Fibroblast of lung (primary cell): ENCODE data around the gene RNF186. TPM values are rescaled to one million over a fixed set of nuclear protein-coding genes. Genes with fewer than 3 reads are reported as not detected.

Experiments used
- DNase-seq, 2 donors: peaks; one replicate each; pipeline versions ENCODE4 v3.0.0 to v3.0.0-alpha.2; 2010; ENCODE audit warnings: low read depth in 2 of 2
- H2AFZ ChIP-seq: 2 replicates; pipeline ENCODE4 v1.5.1; 2012; ENCODE audit warnings: low read length, control low read depth, inconsistent platforms
- H3K27ac ChIP-seq: 2 replicates; pipeline ENCODE4 v1.5.1; 2011; ENCODE audit warnings: low read length, control low read depth; ENCODE audit not compliant: insufficient read depth
- H3K27me3 ChIP-seq: 2 replicates; pipeline ENCODE4 v1.5.1; 2011; ENCODE audit warnings: mild to moderate bottlenecking, low read length; ENCODE audit not compliant: control insufficient read depth, insufficient read depth
- H3K36me3 ChIP-seq: 2 replicates; pipeline ENCODE4 v1.5.1; 2011; ENCODE audit warnings: low read length; ENCODE audit not compliant: control insufficient read depth, insufficient read depth
- H3K4me1 ChIP-seq: 2 replicates; pipeline ENCODE4 v1.5.1; 2011; ENCODE audit warnings: low read length; ENCODE audit not compliant: control insufficient read depth, insufficient read depth; ENCODE audit errors: extremely low read depth
- H3K4me2 ChIP-seq: 2 replicates; pipeline ENCODE4 v1.5.1; 2011; ENCODE audit warnings: low read length, control low read depth; ENCODE audit not compliant: insufficient read depth; ENCODE audit errors: extremely low read depth
- H3K4me3 ChIP-seq, 4 experiments: fragments of 200-600 bp in 1 of 4; sonication (generic) in 1 of 4; replicated peaks in 1 of 4; 2 replicates each; pipeline ENCODE4 v1.5.1; 2011 to 2016; ENCODE audit warnings: low read length in 4 of 4, low read depth in 3 of 4, mild to moderate bottlenecking in 3 of 4, control low read depth in 2 of 4, inconsistent platforms in 1 of 4, mixed read lengths in 1 of 4; ENCODE audit not compliant: insufficient read depth in 1 of 4; ENCODE audit errors: control extremely low read depth in 1 of 4
- H3K79me2 ChIP-seq: 2 replicates; pipeline ENCODE4 v1.5.1; 2012; ENCODE audit warnings: mild to moderate bottlenecking, low read length, inconsistent platforms; ENCODE audit not compliant: control insufficient read depth, insufficient read depth
- H3K9ac ChIP-seq: 2 replicates; pipeline ENCODE4 v1.5.1; 2011; ENCODE audit warnings: mild to moderate bottlenecking, low read length, control low read depth; ENCODE audit not compliant: insufficient read depth
- H3K9me3 ChIP-seq: 2 replicates; pipeline ENCODE4 v1.5.1; 2012; ENCODE audit warnings: low read depth, low read length; ENCODE audit not compliant: control insufficient read depth, insufficient read depth
- H4K20me1 ChIP-seq: 2 replicates; pipeline ENCODE4 v1.5.1; 2011; ENCODE audit warnings: low read length; ENCODE audit not compliant: control insufficient read depth, insufficient read depth; ENCODE audit errors: extremely low read depth
- EZH2 ChIP-seq: IDR thresholded peaks from 2 replicates; pipeline ENCODE4 v1.5.1; 2012; ENCODE audit warnings: low read length, control low read depth, mild to moderate bottlenecking; ENCODE audit errors: missing control alignments
- polyA minus RNA-seq: library from RNA; depleted of rRNA, polyadenylated mRNA; stranded (reverse); fragments of >200 nt; gene quantifications from 2 replicates; pipeline ENCODE4 v1.2.3, GENCODE V29; 2011; ENCODE audit warnings: low replicate concordance
- polyA plus RNA-seq, 2 donors: library from polyadenylated mRNA; depleted of rRNA in 1 of 2; stranded (reverse) in 1 of 2; unstranded in 1 of 2; fragments of >200 nt; gene quantifications; 2 replicates each; pipeline ENCODE4 v1.2.1, GENCODE V29; 2011 to 2012; ENCODE audit warnings: missing spikeins in 1 of 2
- total RNA-seq: library from RNA; depleted of rRNA; stranded (reverse); fragments of >200 nt; gene quantifications from 2 replicates; pipeline ENCODE4 v1.2.1, GENCODE V29; 2014
- TF ChIP-seq, protein P1 (sequence below), 2 donors: IDR thresholded peaks in 1 of 2; conservative IDR thresholded peaks in 1 of 2; 1 replicate in 1 of 2; 2 replicates in 1 of 2; pipeline ENCODE4 v1.5.1; 2011 to 2012; ENCODE audit warnings: low read length in 2 of 2, control low read depth in 1 of 2, inconsistent platforms in 1 of 2, low read depth in 1 of 2, mild to moderate bottlenecking in 1 of 2

Gene RNF186
- total RNA-seq (not detected in 2 replicates), polyA plus RNA-seq (not detected in 2 replicates), polyA minus RNA-seq (not detected in 2 replicates)
- polyA plus RNA-seq (2012) = not detected in 2 replicates

DNA sequence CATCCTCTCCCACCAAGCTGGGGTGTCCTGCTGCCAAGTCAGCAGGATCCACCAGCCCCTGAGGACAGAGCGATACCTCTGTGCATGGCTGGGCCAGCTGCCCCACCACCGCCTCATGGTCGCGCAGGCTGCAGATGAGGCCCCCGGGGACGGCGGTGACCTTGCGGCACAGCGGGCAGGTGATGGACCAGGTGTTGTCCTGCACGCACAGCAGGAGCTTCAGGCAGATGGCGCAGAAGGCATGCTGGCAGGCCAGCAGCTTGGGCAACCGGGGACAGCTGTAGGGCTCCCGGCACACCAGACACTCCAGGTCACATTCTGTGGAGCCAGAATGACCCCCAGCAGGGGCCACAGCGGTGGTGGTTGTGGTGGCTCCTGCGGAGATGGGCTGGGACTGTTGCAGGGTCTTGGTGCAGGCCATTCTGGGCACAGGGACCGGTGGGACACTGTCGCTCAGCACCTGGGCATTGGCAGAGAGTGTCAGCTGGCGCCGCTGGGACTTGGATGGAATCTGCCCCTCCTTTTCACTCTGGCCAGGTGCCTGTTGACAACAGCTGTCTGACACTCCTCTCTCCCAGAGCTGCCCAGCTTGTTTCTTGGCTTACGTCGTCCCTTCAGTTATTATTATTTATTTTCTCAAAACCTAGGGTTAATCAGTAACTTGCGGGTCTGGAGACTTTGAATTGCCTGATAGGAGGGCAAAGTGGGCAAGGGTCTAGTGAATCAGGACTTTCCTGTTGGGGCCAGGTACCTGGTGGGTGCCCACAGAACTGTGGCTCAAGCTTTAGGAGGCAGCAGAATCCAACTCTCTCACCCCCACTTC lies at the start of gene RNF186:
Gene RNF186, minus strand, starts transcription at position 603 of the 823 bp plus-strand sequence. Its CDS starts 182 bp downstream, at position 421.
- Histone ChIP-seq H3K4me3 (no peak within 1 kb of the TSS), H3K9ac (no peak within 1 kb of the TSS), H3K4me2 (no peak within 1 kb of the TSS), H3K4me1 (no peaks in the 10 kb centered on the region), H3K79me2 (no peaks in the 10 kb centered on the region), H3K27ac (no peak within 1 kb of the TSS), H2AFZ (no peak within 1 kb of the TSS), H3K36me3 (no peaks in the 10 kb centered on the region), H3K9me3 (no peaks in the 10 kb centered on the region), H3K27me3 (no peaks in the 10 kb centered on the region), H4K20me1 (no peaks in the 10 kb centered on the region)
- no peak for TF ChIP-seq EZH2
- TF ChIP-seq, protein P1, sequence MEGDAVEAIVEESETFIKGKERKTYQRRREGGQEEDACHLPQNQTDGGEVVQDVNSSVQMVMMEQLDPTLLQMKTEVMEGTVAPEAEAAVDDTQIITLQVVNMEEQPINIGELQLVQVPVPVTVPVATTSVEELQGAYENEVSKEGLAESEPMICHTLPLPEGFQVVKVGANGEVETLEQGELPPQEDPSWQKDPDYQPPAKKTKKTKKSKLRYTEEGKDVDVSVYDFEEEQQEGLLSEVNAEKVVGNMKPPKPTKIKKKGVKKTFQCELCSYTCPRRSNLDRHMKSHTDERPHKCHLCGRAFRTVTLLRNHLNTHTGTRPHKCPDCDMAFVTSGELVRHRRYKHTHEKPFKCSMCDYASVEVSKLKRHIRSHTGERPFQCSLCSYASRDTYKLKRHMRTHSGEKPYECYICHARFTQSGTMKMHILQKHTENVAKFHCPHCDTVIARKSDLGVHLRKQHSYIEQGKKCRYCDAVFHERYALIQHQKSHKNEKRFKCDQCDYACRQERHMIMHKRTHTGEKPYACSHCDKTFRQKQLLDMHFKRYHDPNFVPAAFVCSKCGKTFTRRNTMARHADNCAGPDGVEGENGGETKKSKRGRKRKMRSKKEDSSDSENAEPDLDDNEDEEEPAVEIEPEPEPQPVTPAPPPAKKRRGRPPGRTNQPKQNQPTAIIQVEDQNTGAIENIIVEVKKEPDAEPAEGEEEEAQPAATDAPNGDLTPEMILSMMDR (conservative IDR thresholded peaks at IDR 0.05 in 1 of 2, IDR thresholded peaks at IDR 0.05 in 1 of 2; ENCODE audit: low read depth in 1 of 2, low read length in 2 of 2) = no peak
- DNase-seq = no peak

GRCh38 chr1:19864570-19865160 lies 49.6 kb upstream of the RNF186 start:
- Histone ChIP-seq H3K9me3 (no peaks in the 10 kb centered on the region), H3K27me3 (no peaks in the 10 kb centered on the region), H3K4me1 (peaks cover 4% of the 10 kb centered on the region), H3K79me2 (no peaks in the 10 kb centered on the region), H3K36me3 (no peaks in the 10 kb centered on the region), H4K20me1 (no peaks in the 10 kb centered on the region), H3K27ac (no peak overlapping the region), H3K4me3 (no peak overlapping the region), H3K4me2 (no peak overlapping the region), H3K9ac (no peak overlapping the region), H2AFZ (no peak overlapping the region)
- DNase-seq = no peak
- TF ChIP-seq, protein P1 (conservative IDR thresholded peaks at IDR 0.05 in 1 of 2, IDR thresholded peaks at IDR 0.05 in 1 of 2; ENCODE audit: low read depth in 1 of 2, low read length in 2 of 2) = no peak
- TF ChIP-seq EZH2 = no peak

- no peak overlapping the region for H3K4me3 ChIP-seq
- H3K9me3 ChIP-seq = no peaks in the 10 kb centered on the region
- H3K4me1 ChIP-seq = peaks cover 4% of the 10 kb centered on the region
- H3K36me3 ChIP-seq = no peaks in the 10 kb centered on the region
- H3K9ac ChIP-seq = no peak overlapping the region
- no peaks in the 10 kb centered on the region for H3K79me2 ChIP-seq
- no peak overlapping the region for H3K27ac ChIP-seq
- no peaks in the 10 kb centered on the region for H3K27me3 ChIP-seq
- TF ChIP-seq, protein P1 (conservative IDR thresholded peaks at IDR 0.05 in 1 of 2, IDR thresholded peaks at IDR 0.05 in 1 of 2; ENCODE audit: low read depth in 1 of 2, low read length in 2 of 2) = no peak
- no peak for TF ChIP-seq EZH2
- no peaks in the 10 kb centered on the region for H4K20me1 ChIP-seq
- DNase-seq = no peak
- H2AFZ ChIP-seq = no peak overlapping the region
- H3K4me2 ChIP-seq = no peak overlapping the region
Observed at GRCh38 chr1:19862944-19863343, 47.9 kb upstream of the RNF186 start.
